ENCODE measurements around the gene MXRA5. TPM values are rescaled to one million over a fixed set of nuclear protein-coding genes. Genes with fewer than 3 reads are reported as not detected.
"Not testable (repeated sequence)": the region's sequence is repeated elsewhere in the genome, so short reads cannot be mapped to it uniquely, and the experiment has no call there.

Gene MXRA5
- total RNA-seq, 2 experiments from 2014 or later = not detected

- H4K20me1 ChIP-seq (ENCODE audit: insufficient read depth, low read length) = no peaks in the 10 kb centered on the region
- BruUV-seq (replicated peaks) = no TSS peak
- H3K27ac ChIP-seq (ENCODE audit: low read depth, low read length, poor library complexity, severe bottlenecking) = no peak overlapping the region
- no peaks in the 10 kb centered on the region for H3K9me3 ChIP-seq (ENCODE audit: low read length)
- no peak for DNase-seq (ENCODE audit: low spot score)
- no peak overlapping the region for H3K4me2 ChIP-seq (ENCODE audit: low read length)
- TF ChIP-seq CTCF (conservative IDR thresholded peaks at IDR 0.05; ENCODE audit: low read length) (no peak), EZH2phosphoT487 (IDR thresholded peaks at IDR 0.05; ENCODE audit: borderline replicate concordance, low read depth, low read length) (no peak)
- H3K79me2 ChIP-seq (ENCODE audit: insufficient read depth, low read depth, low read length) = no peaks in the 10 kb centered on the region
- H3K4me3 ChIP-seq (ENCODE audit: low read depth, low read length, poor library complexity, severe bottlenecking) = no peak overlapping the region
- no peaks in the 10 kb centered on the region for H3K9me2 ChIP-seq (ENCODE audit: insufficient read depth, low read length)
- ChIA-PET CTCF (ENCODE audit: unreplicated experiment) (no interaction called here), POLR2A (no interaction called here)
- no peaks in the 10 kb centered on the region for H3K4me1 ChIP-seq (ENCODE audit: insufficient read depth, low read length, poor library complexity, severe bottlenecking)
- H3K36me3 ChIP-seq (ENCODE audit: insufficient read depth, low read length) = no peaks in the 10 kb centered on the region
- intact Hi-C loops (cut with micrococcal nuclease; ENCODE audit: unreplicated experiment) = no loop called here
- no peak overlapping the region for H2AFZ ChIP-seq (ENCODE audit: low read length)
These were observed 16.5 kb upstream of the MXRA5 start for GRCh38 chrX:3362956-3363355.

- TF ChIP-seq CTCF (conservative IDR thresholded peaks at IDR 0.05; ENCODE audit: low read length) (no peak), EZH2phosphoT487 (IDR thresholded peaks at IDR 0.05; ENCODE audit: borderline replicate concordance, low read depth, low read length) (no peak)
- H3K4me3 ChIP-seq (ENCODE audit: low read depth, low read length, poor library complexity, severe bottlenecking) = no peak overlapping the region
- CTCF ChIA-PET (ENCODE audit: unreplicated experiment) = no interaction called here
- no peaks in the 10 kb centered on the region for H3K4me1 ChIP-seq (ENCODE audit: insufficient read depth, low read length, poor library complexity, severe bottlenecking)
- no peaks in the 10 kb centered on the region for H3K79me2 ChIP-seq (ENCODE audit: insufficient read depth, low read depth, low read length)
- H2AFZ ChIP-seq (ENCODE audit: low read length) = no peak overlapping the region
- no peak for DNase-seq (ENCODE audit: low spot score)
- H3K9me3 ChIP-seq (ENCODE audit: low read length) = no peaks in the 10 kb centered on the region
- no peak overlapping the region for H3K27ac ChIP-seq (ENCODE audit: low read depth, low read length, poor library complexity, severe bottlenecking)
- intact Hi-C loops (cut with micrococcal nuclease; ENCODE audit: unreplicated experiment) = no loop called here
- no peak overlapping the region for H3K4me2 ChIP-seq (ENCODE audit: low read length)
- H4K20me1 ChIP-seq (ENCODE audit: insufficient read depth, low read length) = no peaks in the 10 kb centered on the region
- no peaks in the 10 kb centered on the region for H3K9me2 ChIP-seq (ENCODE audit: insufficient read depth, low read length)
- POLR2A ChIA-PET = no interaction called here
- BruUV-seq (replicated peaks) = no TSS peak
- H3K36me3 ChIP-seq (ENCODE audit: insufficient read depth, low read length) = no peaks in the 10 kb centered on the region
These were observed 14.4 kb upstream of the MXRA5 start for GRCh38 chrX:3360881-3361280.

- H3K9me2 ChIP-seq (ENCODE audit: insufficient read depth, low read length); BruUV-seq (replicated peaks); DNase-seq (ENCODE audit: low spot score); H3K4me3 ChIP-seq (ENCODE audit: low read depth, low read length, poor library complexity, severe bottlenecking); intact Hi-C loops (cut with micrococcal nuclease; ENCODE audit: unreplicated experiment); CTCF ChIA-PET (ENCODE audit: unreplicated experiment); H3K36me3 ChIP-seq (ENCODE audit: insufficient read depth, low read length); H3K9me3 ChIP-seq (ENCODE audit: low read length); POLR2A ChIA-PET; H3K4me2 ChIP-seq (ENCODE audit: low read length); H3K4me1 ChIP-seq (ENCODE audit: insufficient read depth, low read length, poor library complexity, severe bottlenecking); H3K27ac ChIP-seq (ENCODE audit: low read depth, low read length, poor library complexity, severe bottlenecking); H3K79me2 ChIP-seq (ENCODE audit: insufficient read depth, low read depth, low read length); H4K20me1 ChIP-seq (ENCODE audit: insufficient read depth, low read length); H2AFZ ChIP-seq (ENCODE audit: low read length): not testable (repeated sequence)
These were observed 6.3 kb upstream of the MXRA5 start for GRCh38 chrX:3352741-3353140.

All from OCI-LY7 (cell line).